OCI-LY1 (cell line): ENCODE data around the gene SEC61A2.
A peak's percentile ranks its signal among the peaks of the same experiment; 100 is the strongest.

Experiments used
- H2AFZ ChIP-seq: fragments of 200-600 bp; sonication (generic), shearing (Covaris generic); 2 replicates; pipeline ENCODE4 v1.6.0; 2014; ENCODE audit warnings: antibody characterized with exemption, mild to moderate bottlenecking, low read length
- H3F3A ChIP-seq: fragments of 200-600 bp; sonication (generic), shearing (Covaris generic); 2 replicates; pipeline ENCODE4 v1.6.0; 2014; ENCODE audit warnings: mild to moderate bottlenecking, antibody characterized with exemption, low read length, moderate library complexity; ENCODE audit not compliant: insufficient read depth
- H3K27ac ChIP-seq: fragments of 200-600 bp; sonication (generic); 2 replicates; pipeline ENCODE4 v1.5.1; 2014; ENCODE audit warnings: low read length, mixed run types, mild to moderate bottlenecking, low read depth; ENCODE audit not compliant: poor library complexity, severe bottlenecking
- H3K27me3 ChIP-seq: fragments of 200-600 bp; sonication (generic); 2 replicates; pipeline ENCODE4 v1.6.0; 2014; ENCODE audit warnings: antibody characterized with exemption, mild to moderate bottlenecking, low read length, moderate library complexity; ENCODE audit not compliant: insufficient read depth
- H3K36me3 ChIP-seq: fragments of 200-600 bp; sonication (generic); 2 replicates; pipeline ENCODE4 v1.6.1; 2014; ENCODE audit warnings: mild to moderate bottlenecking, antibody characterized with exemption, low read length, moderate library complexity, mixed read lengths; ENCODE audit not compliant: insufficient read depth
- H3K4me1 ChIP-seq: fragments of 200-600 bp; sonication (generic); 2 replicates; pipeline ENCODE4 v1.5.1; 2014; ENCODE audit warnings: mild to moderate bottlenecking, low read length, moderate library complexity; ENCODE audit not compliant: insufficient read depth, severe bottlenecking
- H3K4me2 ChIP-seq: fragments of 200-600 bp; sonication (generic), shearing (Covaris generic); 2 replicates; pipeline ENCODE4 v1.6.1; 2014; ENCODE audit warnings: low read length
- H3K4me3 ChIP-seq: fragments of 200-600 bp; sonication (generic); 2 replicates; pipeline ENCODE4 v1.5.1; 2014; ENCODE audit warnings: low read length, low read depth, mild to moderate bottlenecking, mixed read lengths; ENCODE audit not compliant: poor library complexity, severe bottlenecking
- H3K79me2 ChIP-seq: fragments of 200-600 bp; shearing (Covaris generic); 2 replicates; pipeline ENCODE4 v1.6.1; 2016; ENCODE audit warnings: mixed run types, low read length, mixed read lengths; ENCODE audit not compliant: insufficient read depth
- H3K9ac ChIP-seq: fragments of 200-600 bp; sonication (generic), shearing (Covaris generic); 2 replicates; pipeline ENCODE4 v1.6.1; 2014; ENCODE audit warnings: mild to moderate bottlenecking, low read length, mixed read lengths
- H3K9me2 ChIP-seq: fragments of 200-600 bp; sonication (generic), shearing (Covaris generic); 2 replicates; pipeline ENCODE4 v1.6.1; 2014; ENCODE audit warnings: low read depth, mild to moderate bottlenecking, low read length, mixed read lengths
- H3K9me3 ChIP-seq: fragments of 200-600 bp; shearing (Covaris generic); 2 replicates; pipeline ENCODE4 v1.6.1; 2014; ENCODE audit warnings: low read length, mixed read lengths
- H4K20me1 ChIP-seq: fragments of 200-600 bp; sonication (generic), shearing (Covaris generic); 2 replicates; pipeline ENCODE4 v1.6.0; 2016; ENCODE audit warnings: mild to moderate bottlenecking, low read length; ENCODE audit not compliant: insufficient read depth
- EZH2 ChIP-seq: fragments of 200-600 bp; sonication (generic), shearing (Covaris generic); IDR thresholded peaks from 2 replicates; pipeline ENCODE4 v1.8.0; 2017; ENCODE audit warnings: borderline replicate concordance, mixed run types, mild to moderate bottlenecking, antibody characterized with exemption, low read length, moderate library complexity, mixed read lengths
- TF ChIP-seq, protein P1 (sequence below): fragments of 200-600 bp; sonication (generic), shearing (Covaris generic); IDR thresholded peaks from 2 replicates; pipeline ENCODE4 v1.5.1; 2017; ENCODE audit warnings: mild to moderate bottlenecking, antibody characterized with exemption, low read length, moderate library complexity, mixed read lengths

SEC61A2 gene

DNA sequence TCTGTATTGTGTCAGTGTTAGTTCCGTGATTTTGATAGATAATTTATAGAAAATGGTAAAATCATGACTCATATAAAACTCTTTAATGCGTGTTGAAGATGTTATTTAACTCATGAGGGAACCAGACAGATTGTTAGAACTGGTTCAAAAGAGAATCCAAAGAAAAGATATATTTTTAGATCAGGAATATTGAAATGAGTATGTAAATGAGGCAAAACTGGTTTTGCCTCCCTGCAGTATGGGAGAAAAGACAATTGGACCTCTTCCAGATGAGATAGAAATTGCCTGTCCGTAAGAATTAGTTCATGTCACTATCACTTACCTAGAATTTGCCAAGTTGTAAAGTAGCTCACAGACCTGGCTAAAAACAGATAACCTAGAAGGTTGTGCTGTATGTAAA lies 84.1 kb downstream of the SEC61A2 start:
- Histone ChIP-seq H2AFZ (no peak overlapping the region), H3K27me3 (no peaks in the 10 kb centered on the region), H3F3A (no peaks in the 10 kb centered on the region; the same call in 1 of the 2 replicates), H3K9ac (no peak overlapping the region), H3K79me2 (no peaks in the 10 kb centered on the region), H3K9me2 (no peaks in the 10 kb centered on the region), H4K20me1 (no peaks in the 10 kb centered on the region), H3K27ac (peak overlapping the region; percentile 15), H3K4me2 (no peak overlapping the region), H3K9me3 (no peaks in the 10 kb centered on the region), H3K4me1 (peaks cover 17% of the 10 kb centered on the region), H3K36me3 (peaks cover 91% of the 10 kb centered on the region), H3K4me3 (no peak overlapping the region)
- no peak for TF ChIP-seq EZH2
- TF ChIP-seq, protein P1, sequence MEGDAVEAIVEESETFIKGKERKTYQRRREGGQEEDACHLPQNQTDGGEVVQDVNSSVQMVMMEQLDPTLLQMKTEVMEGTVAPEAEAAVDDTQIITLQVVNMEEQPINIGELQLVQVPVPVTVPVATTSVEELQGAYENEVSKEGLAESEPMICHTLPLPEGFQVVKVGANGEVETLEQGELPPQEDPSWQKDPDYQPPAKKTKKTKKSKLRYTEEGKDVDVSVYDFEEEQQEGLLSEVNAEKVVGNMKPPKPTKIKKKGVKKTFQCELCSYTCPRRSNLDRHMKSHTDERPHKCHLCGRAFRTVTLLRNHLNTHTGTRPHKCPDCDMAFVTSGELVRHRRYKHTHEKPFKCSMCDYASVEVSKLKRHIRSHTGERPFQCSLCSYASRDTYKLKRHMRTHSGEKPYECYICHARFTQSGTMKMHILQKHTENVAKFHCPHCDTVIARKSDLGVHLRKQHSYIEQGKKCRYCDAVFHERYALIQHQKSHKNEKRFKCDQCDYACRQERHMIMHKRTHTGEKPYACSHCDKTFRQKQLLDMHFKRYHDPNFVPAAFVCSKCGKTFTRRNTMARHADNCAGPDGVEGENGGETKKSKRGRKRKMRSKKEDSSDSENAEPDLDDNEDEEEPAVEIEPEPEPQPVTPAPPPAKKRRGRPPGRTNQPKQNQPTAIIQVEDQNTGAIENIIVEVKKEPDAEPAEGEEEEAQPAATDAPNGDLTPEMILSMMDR: no peak

DNA sequence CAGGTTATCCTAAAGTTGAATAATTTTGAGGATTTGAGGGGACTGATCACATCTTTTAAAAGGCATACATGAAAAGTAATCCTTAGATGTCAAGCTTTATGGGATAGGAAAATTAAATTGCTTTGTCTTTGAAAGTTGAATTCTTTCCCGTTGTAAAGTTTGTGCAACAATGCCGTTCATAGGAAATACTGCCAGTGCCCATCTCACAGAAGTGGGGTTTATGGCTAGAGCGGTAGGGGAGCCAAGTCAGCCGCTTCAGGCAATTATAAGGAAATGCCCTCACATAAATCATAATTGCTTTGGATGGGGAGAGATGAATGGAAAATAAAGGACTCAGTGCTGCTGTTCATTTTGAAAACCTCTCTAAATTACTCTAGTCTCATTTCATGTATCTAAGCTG lies 84.6 kb downstream of the SEC61A2 start:
- Histone ChIP-seq H3K79me2 (no peaks in the 10 kb centered on the region), H3K27me3 (no peaks in the 10 kb centered on the region), H3K9me2 (no peaks in the 10 kb centered on the region), H3K4me1 (peaks cover 17% of the 10 kb centered on the region), H3K4me2 (no peak overlapping the region), H3K36me3 (peaks cover 91% of the 10 kb centered on the region), H3K9me3 (no peaks in the 10 kb centered on the region), H3K27ac (no peak overlapping the region), H3F3A (no peaks in the 10 kb centered on the region; the same call in 1 of the 2 replicates), H4K20me1 (no peaks in the 10 kb centered on the region), H2AFZ (no peak overlapping the region), H3K4me3 (no peak overlapping the region), H3K9ac (no peak overlapping the region)
- TF ChIP-seq, protein P1: no peak
- TF ChIP-seq EZH2: no peak

DNA sequence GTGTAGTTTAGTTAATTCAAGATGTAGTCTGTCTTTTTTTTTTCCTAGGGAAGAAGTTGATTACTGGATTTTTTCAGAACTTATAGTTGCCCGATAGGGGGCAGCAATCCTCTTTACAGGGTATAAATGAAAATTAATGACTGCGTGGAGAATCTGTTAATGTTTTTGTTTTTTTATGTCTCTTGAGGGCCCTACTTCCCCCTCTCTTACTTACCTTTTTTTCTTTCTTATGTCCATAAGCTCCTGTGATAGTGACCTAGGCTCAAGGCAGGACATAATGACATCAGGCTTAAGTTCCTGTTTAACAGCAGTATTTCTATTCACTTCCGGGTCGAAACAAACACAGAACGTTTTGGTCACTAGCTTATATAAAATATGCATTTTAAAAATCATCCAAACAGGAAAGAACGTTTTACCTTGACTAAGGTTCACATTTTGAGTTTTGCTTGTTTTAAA lies 85.3 kb downstream of the SEC61A2 start:
- Histone ChIP-seq H3K36me3 (peaks cover 90% of the 10 kb centered on the region), H3K79me2 (no peaks in the 10 kb centered on the region), H3K4me3 (no peak overlapping the region), H3K9me3 (no peaks in the 10 kb centered on the region), H3F3A (no peaks in the 10 kb centered on the region; the same call in 1 of the 2 replicates), H3K9ac (no peak overlapping the region), H3K9me2 (no peaks in the 10 kb centered on the region), H2AFZ (no peak overlapping the region), H4K20me1 (no peaks in the 10 kb centered on the region), H3K27ac (no peak overlapping the region), H3K4me1 (peaks cover 17% of the 10 kb centered on the region), H3K4me2 (no peak overlapping the region), H3K27me3 (no peaks in the 10 kb centered on the region)
- TF ChIP-seq EZH2: no peak
- TF ChIP-seq, protein P1: peak; percentile 78
